ENCODE data around the gene CRELD2. TPM values are rescaled to one million over a fixed set of nuclear protein-coding genes. Genes with fewer than 3 reads are reported as not detected.

CRELD2 gene
- total RNA-seq, 5 donors from 2014 or later (not counting 1 experiment from before 2014, with no cell fraction given) = 28.2 to 42.7 (median 39.6) TPM

- no peaks in the 10 kb centered on the region for H3K27me3 ChIP-seq (replicated peaks in 1 of 2; ENCODE audit: control insufficient read depth in 2 of 2, extremely low read depth in 1 of 2, insufficient read depth in 2 of 2, low read length in 1 of 2)
- H3K27ac Mint-ChIP-seq = no peak overlapping the region
These were observed 4.5 kb downstream of the CRELD2 start for GRCh38 chr22:49922926-49923325.

GRCh38 chr22:49923445-49923844 is 5.0 kb downstream of the CRELD2 start:
- WGBS (ENCODE audit: insufficient coverage) = 64% methylated on average over 7 of the region's 16 CpGs
- no peak overlapping the region for H3K27ac Mint-ChIP-seq
- no peaks in the 10 kb centered on the region for H3K9me3 Mint-ChIP-seq
- peaks cover 6% of the 10 kb centered on the region for H3K36me3 Mint-ChIP-seq
- H3K4me1 ChIP-seq (ENCODE audit: control insufficient read depth in 1 of 2, extremely low read depth in 1 of 2, insufficient read depth in 2 of 2, low read length in 2 of 2) = peaks cover 24 to 40% of the 10 kb centered on the region in 2 experiments
- H3K27me3 Mint-ChIP-seq = no peaks in the 10 kb centered on the region
- CTCF ChIA-PET = interaction anchor here in 1 of 2 donors (0.6 kb wide), 1 partner anchor 258 kb away, joined by 3 read pairs; no protein-coding TSS in a partner anchor
- H3K9me3 ChIP-seq = no peaks in the 10 kb centered on the region
- POLR2A ChIA-PET = no interaction called here
- H3K4me3 ChIP-seq (ENCODE audit: control insufficient read depth in 1 of 2, extremely low read depth in 1 of 2, low read length in 1 of 2) = no peak overlapping the region
- H3K27ac ChIP-seq (ENCODE audit: low read length) = peak overlapping the region; percentile 23
- DNase-seq (peak in 6 of 35 experiments; percentile 29 to 53 (median 39)), ATAC-seq (replicated peaks in 1 of 4) (no peak)
- no peak overlapping the region for H3K4me3 Mint-ChIP-seq
- peaks cover 12 to 18% of the 10 kb centered on the region in 2 donors for H3K36me3 ChIP-seq (ENCODE audit: control insufficient read depth in 2 of 2, extremely low read depth in 1 of 2, insufficient read depth in 1 of 2, low read length in 1 of 2)
- no peaks in the 10 kb centered on the region for H3K27me3 ChIP-seq (replicated peaks in 1 of 2; ENCODE audit: control insufficient read depth in 2 of 2, extremely low read depth in 1 of 2, insufficient read depth in 2 of 2, low read length in 1 of 2)
- H3K4me1 Mint-ChIP-seq = peaks cover 25 to 51% (median 35%) of the 10 kb centered on the region in 3 donors

More at GRCh38 chr22:49922926-49923325, 4.5 kb downstream of the CRELD2 start:
- H3K9me3 Mint-ChIP-seq = no peaks in the 10 kb centered on the region
- POLR2A ChIA-PET = no interaction called here
- no peak for ATAC-seq (replicated peaks in 1 of 4)
- Histone ChIP-seq H3K4me3 (ENCODE audit: control insufficient read depth in 1 of 2, extremely low read depth in 1 of 2, low read length in 1 of 2) (no peak overlapping the region), H3K9me3 (no peaks in the 10 kb centered on the region), H3K27ac (ENCODE audit: low read length) (no peak overlapping the region), H3K4me1 (ENCODE audit: control insufficient read depth in 1 of 2, extremely low read depth in 1 of 2, insufficient read depth in 2 of 2, low read length in 2 of 2) (peaks cover 24 to 40% of the 10 kb centered on the region in 2 experiments), H3K36me3 (ENCODE audit: control insufficient read depth in 2 of 2, extremely low read depth in 1 of 2, insufficient read depth in 1 of 2, low read length in 1 of 2) (peaks cover 12 to 18% of the 10 kb centered on the region in 2 donors)
- CTCF ChIA-PET = interaction anchor here in 1 of 2 donors (0.6 kb wide), 1 partner anchor 258 kb away, joined by 3 read pairs; no protein-coding TSS in a partner anchor
- H3K4me1 Mint-ChIP-seq = peaks cover 25 to 51% (median 35%) of the 10 kb centered on the region in 3 donors
- no peak overlapping the region for H3K4me3 Mint-ChIP-seq
- no peaks in the 10 kb centered on the region for H3K27me3 Mint-ChIP-seq
- DNase-seq = no peak
- H3K36me3 Mint-ChIP-seq = peaks cover 6% of the 10 kb centered on the region
- WGBS (ENCODE audit: insufficient coverage) = 95% methylated on average over 22 of the region's 25 CpGs

DNA sequence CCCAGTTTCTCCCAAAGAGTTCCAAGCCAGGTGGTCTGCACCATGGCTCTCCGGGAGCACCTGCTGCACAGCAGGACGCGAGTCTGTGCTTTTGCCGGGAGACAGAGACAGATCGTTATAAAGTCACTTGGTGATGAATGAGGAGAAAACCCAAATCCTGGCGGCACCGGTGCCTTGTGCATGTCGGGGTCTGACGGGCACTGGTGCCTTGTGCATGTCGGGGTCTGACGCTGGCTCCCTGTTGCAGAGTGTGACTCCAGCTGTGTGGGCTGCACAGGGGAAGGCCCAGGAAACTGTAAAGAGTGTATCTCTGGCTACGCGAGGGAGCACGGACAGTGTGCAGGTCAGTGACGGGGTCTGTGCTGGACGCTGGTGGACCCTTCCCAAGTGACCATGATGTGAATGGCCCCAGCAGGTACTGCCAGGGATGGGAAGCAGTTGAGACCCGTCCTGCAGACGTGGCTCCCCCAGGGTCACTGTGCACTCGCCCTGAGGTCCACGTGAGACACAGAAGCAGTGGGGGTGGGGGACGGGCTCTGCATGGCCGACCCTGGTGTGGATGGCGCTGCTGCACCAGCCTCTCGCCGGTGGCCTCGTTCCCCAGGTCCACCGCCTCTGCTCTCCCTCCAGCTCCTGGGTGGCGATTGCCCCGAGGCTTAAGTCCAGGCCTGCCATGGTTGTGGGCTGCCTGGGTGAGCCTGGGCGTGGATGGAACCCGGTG is 5.8 kb downstream of the CRELD2 start:
- peaks cover 25 to 51% (median 35%) of the 10 kb centered on the region in 3 donors for H3K4me1 Mint-ChIP-seq
- ChIA-PET POLR2A (no interaction called here), CTCF (no interaction called here)
- H3K36me3 ChIP-seq (ENCODE audit: control insufficient read depth in 2 of 2, extremely low read depth in 1 of 2, insufficient read depth in 1 of 2, low read length in 1 of 2) = peaks cover 12 to 18% of the 10 kb centered on the region in 2 donors
- peak overlapping the region in 1 of 2 donors; percentile 6 for H3K27ac Mint-ChIP-seq
- H3K27me3 ChIP-seq (replicated peaks in 1 of 2; ENCODE audit: control insufficient read depth in 2 of 2, extremely low read depth in 1 of 2, insufficient read depth in 2 of 2, low read length in 1 of 2) = peaks cover 0 to 4% of the 10 kb centered on the region in 2 experiments
- peaks cover 6% of the 10 kb centered on the region for H3K36me3 Mint-ChIP-seq
- no peak overlapping the region for H3K27ac ChIP-seq (ENCODE audit: low read length)
- peaks cover 18 to 40% of the 10 kb centered on the region in 2 experiments for H3K4me1 ChIP-seq (ENCODE audit: control insufficient read depth in 1 of 2, extremely low read depth in 1 of 2, insufficient read depth in 2 of 2, low read length in 2 of 2)
- ATAC-seq (replicated peaks in 1 of 4) (no peak), DNase-seq (no peak)
- no peaks in the 10 kb centered on the region for H3K9me3 ChIP-seq
- H3K4me3 Mint-ChIP-seq = peak overlapping the region in 1 of 3 donors; percentile 78
- WGBS (ENCODE audit: insufficient coverage) = 97% methylated on average over 29 of the region's 31 CpGs
- no peaks in the 10 kb centered on the region for H3K27me3 Mint-ChIP-seq
- no peaks in the 10 kb centered on the region for H3K9me3 Mint-ChIP-seq
- H3K4me3 ChIP-seq (ENCODE audit: control insufficient read depth in 1 of 2, extremely low read depth in 1 of 2, low read length in 1 of 2) = no peak overlapping the region

GRCh38 chr22:49925525-49926128 is 7.2 kb downstream of the CRELD2 start:
- Mint-ChIP-seq H3K4me3 (peak overlapping the region; percentile 59 to 80 (median 78)), H3K27me3 (no peaks in the 10 kb centered on the region), H3K27ac (peak overlapping the region; percentile 93 to 96), H3K4me1 (peaks cover 20 to 46% (median 29%) of the 10 kb centered on the region in 3 donors), H3K36me3 (peaks cover 3% of the 10 kb centered on the region), H3K9me3 (no peaks in the 10 kb centered on the region)
- Histone ChIP-seq H3K27ac (ENCODE audit: low read length) (peak overlapping the region; percentile 90), H3K9me3 (no peaks in the 10 kb centered on the region), H3K4me1 (ENCODE audit: control insufficient read depth in 1 of 2, extremely low read depth in 1 of 2, insufficient read depth in 2 of 2, low read length in 2 of 2) (peaks cover 22 to 45% of the 10 kb centered on the region in 2 experiments), H3K36me3 (ENCODE audit: control insufficient read depth in 2 of 2, extremely low read depth in 1 of 2, insufficient read depth in 1 of 2, low read length in 1 of 2) (peaks cover 7 to 10% of the 10 kb centered on the region in 2 donors), H3K4me3 (ENCODE audit: control insufficient read depth in 1 of 2, extremely low read depth in 1 of 2, low read length in 1 of 2) (peak overlapping the region; percentile 10 to 34), H3K27me3 (replicated peaks in 1 of 2; ENCODE audit: control insufficient read depth in 2 of 2, extremely low read depth in 1 of 2, insufficient read depth in 2 of 2, low read length in 1 of 2) (peaks cover 0 to 4% of the 10 kb centered on the region in 2 experiments)
- ATAC-seq (replicated peaks in 1 of 4) = peak; percentile 75 to 90 (median 82)
- 4% methylated on average over 22 of the region's 24 CpGs for WGBS (ENCODE audit: insufficient coverage)
- DNase-seq = peak; percentile 53 to 94 (median 80)
- CTCF ChIA-PET = interaction anchor here in 1 of 2 donors (0.6 to 1.4 kb wide), 4 partner anchors 51 to 158 kb away, joined by 4 to 5 read pairs (median 4); no protein-coding TSS in a partner anchor
- POLR2A ChIA-PET = no interaction called here

- H3K4me1 ChIP-seq (ENCODE audit: control insufficient read depth in 1 of 2, extremely low read depth in 1 of 2, insufficient read depth in 2 of 2, low read length in 2 of 2) = peaks cover 26 to 58% of the 10 kb centered on the region in 2 experiments
- peak overlapping the region; percentile 83 to 84 for H3K27ac Mint-ChIP-seq
- whole genome bisulfite sequencing (ENCODE audit: insufficient coverage) = 96% methylated on average over 16 of the region's 18 CpGs
- H3K27me3 Mint-ChIP-seq = no peaks in the 10 kb centered on the region
- ATAC-seq (replicated peaks in 1 of 4) (no peak), DNase-seq (no peak)
- ChIA-PET CTCF (no interaction called here), POLR2A (no interaction called here)
- H3K36me3 Mint-ChIP-seq = no peaks in the 10 kb centered on the region
- H3K9me3 ChIP-seq = no peaks in the 10 kb centered on the region
- peak overlapping the region in 1 of 3 donors; percentile 69 for H3K4me3 Mint-ChIP-seq
- H3K36me3 ChIP-seq (ENCODE audit: control insufficient read depth in 2 of 2, extremely low read depth in 1 of 2, insufficient read depth in 1 of 2, low read length in 1 of 2) = peaks cover 0 to 10% of the 10 kb centered on the region in 2 donors
- H3K27ac ChIP-seq (ENCODE audit: low read length) = no peak overlapping the region
- H3K4me3 ChIP-seq (ENCODE audit: control insufficient read depth in 1 of 2, extremely low read depth in 1 of 2, low read length in 1 of 2) = no peak overlapping the region
- no peaks in the 10 kb centered on the region for H3K9me3 Mint-ChIP-seq
- peaks cover 32 to 55% (median 37%) of the 10 kb centered on the region in 3 donors for H3K4me1 Mint-ChIP-seq
- H3K27me3 ChIP-seq (replicated peaks in 1 of 2; ENCODE audit: control insufficient read depth in 2 of 2, extremely low read depth in 1 of 2, insufficient read depth in 2 of 2, low read length in 1 of 2) = peaks cover 0 to 4% of the 10 kb centered on the region in 2 experiments
These were observed 8.5 kb downstream of the CRELD2 start for GRCh38 chr22:49926916-49927315.

GRCh38 chr22:49927483-49928184 is 9.2 kb downstream of the CRELD2 start:
- CTCF ChIA-PET = interaction anchor here in 1 of 2 donors (1.1 kb wide), 1 partner anchor 103 kb away, joined by 3 read pairs; no protein-coding TSS in a partner anchor
- Histone ChIP-seq H3K9me3 (no peaks in the 10 kb centered on the region), H3K4me1 (ENCODE audit: control insufficient read depth in 1 of 2, extremely low read depth in 1 of 2, insufficient read depth in 2 of 2, low read length in 2 of 2) (peaks cover 26 to 59% of the 10 kb centered on the region in 2 experiments), H3K4me3 (ENCODE audit: control insufficient read depth in 1 of 2, extremely low read depth in 1 of 2, low read length in 1 of 2) (no peak overlapping the region), H3K27ac (ENCODE audit: low read length) (no peak overlapping the region), H3K27me3 (replicated peaks in 1 of 2; ENCODE audit: control insufficient read depth in 2 of 2, extremely low read depth in 1 of 2, insufficient read depth in 2 of 2, low read length in 1 of 2) (peaks cover 0 to 4% of the 10 kb centered on the region in 2 experiments), H3K36me3 (ENCODE audit: control insufficient read depth in 2 of 2, extremely low read depth in 1 of 2, insufficient read depth in 1 of 2, low read length in 1 of 2) (peaks cover 0 to 10% of the 10 kb centered on the region in 2 donors)
- Mint-ChIP-seq H3K9me3 (no peaks in the 10 kb centered on the region), H3K27ac (peak overlapping the region; percentile 83 to 84), H3K4me1 (peaks cover 32 to 55% (median 37%) of the 10 kb centered on the region in 3 donors), H3K36me3 (no peaks in the 10 kb centered on the region), H3K27me3 (no peaks in the 10 kb centered on the region), H3K4me3 (peak overlapping the region in 2 of 3 donors; percentile 6 to 69)
- DNase-seq (no peak), ATAC-seq (replicated peaks in 1 of 4) (no peak)
- WGBS (ENCODE audit: insufficient coverage) = 96% methylated on average over 22 of the region's 26 CpGs
- POLR2A ChIA-PET = no interaction called here

Data from T-cell (primary cell).